ENCODE data around the gene SLC25A12.

SLC25A12 gene

GRCh38 chr2:171889333-171889732, 4.7 kb downstream of the SLC25A12 start:
- H3K79me2 ChIP-seq (ENCODE audit: low read length) = peaks cover 17% of the 10 kb centered on the region
- no peak overlapping the region for H3K4me2 ChIP-seq (ENCODE audit: low read length)
- no peaks in the 10 kb centered on the region for H3K9me3 ChIP-seq (ENCODE audit: insufficient read depth, low read length)
- no peak overlapping the region for H2AFZ ChIP-seq (ENCODE audit: low read depth, low read length)
- H4K20me1 ChIP-seq (ENCODE audit: insufficient read depth, low read length) = no peaks in the 10 kb centered on the region
- H3K4me1 ChIP-seq (ENCODE audit: low read length) = peaks cover 7% of the 10 kb centered on the region
- no peak overlapping the region for H3K9ac ChIP-seq (ENCODE audit: low read length)
- no peak overlapping the region for H3K4me3 ChIP-seq (ENCODE audit: low read length)
- peaks cover 22% of the 10 kb centered on the region for H3K36me3 ChIP-seq (replicated peaks; ENCODE audit: low read depth, low read length)
- no peaks in the 10 kb centered on the region for H3K27me3 ChIP-seq (ENCODE audit: low read depth, low read length)
- TF ChIP-seq CTCF (IDR thresholded peaks at IDR 0.05; ENCODE audit: low read depth, low read length) = no peak
- TF ChIP-seq EZH2phosphoT487 (IDR thresholded peaks at IDR 0.05; ENCODE audit: low read depth) = no peak
- no peak overlapping the region for H3K27ac ChIP-seq (ENCODE audit: low read length)

GRCh38 chr2:171883275-171883893, 10.7 kb downstream of the SLC25A12 start:
- peaks cover 8% of the 10 kb centered on the region for H3K36me3 ChIP-seq (replicated peaks; ENCODE audit: low read depth, low read length)
- H3K9ac ChIP-seq (ENCODE audit: low read length) = no peak overlapping the region
- H3K27ac ChIP-seq (ENCODE audit: low read length) = no peak overlapping the region
- no peaks in the 10 kb centered on the region for H3K4me1 ChIP-seq (ENCODE audit: low read length)
- H3K9me3 ChIP-seq (ENCODE audit: insufficient read depth, low read length) = no peaks in the 10 kb centered on the region
- no peak overlapping the region for H3K4me2 ChIP-seq (ENCODE audit: low read length)
- no peaks in the 10 kb centered on the region for H3K27me3 ChIP-seq (ENCODE audit: low read depth, low read length)
- TF ChIP-seq CTCF (IDR thresholded peaks at IDR 0.05; ENCODE audit: low read depth, low read length) (no peak), EZH2phosphoT487 (IDR thresholded peaks at IDR 0.05; ENCODE audit: low read depth) (no peak)
- H3K4me3 ChIP-seq (ENCODE audit: low read length) = no peak overlapping the region
- peaks cover 20% of the 10 kb centered on the region for H3K79me2 ChIP-seq (ENCODE audit: low read length)
- H2AFZ ChIP-seq (ENCODE audit: low read depth, low read length) = no peak overlapping the region
- peaks cover 16% of the 10 kb centered on the region; the same call in 1 of the 2 replicates for H4K20me1 ChIP-seq (ENCODE audit: insufficient read depth, low read length)

DNA sequence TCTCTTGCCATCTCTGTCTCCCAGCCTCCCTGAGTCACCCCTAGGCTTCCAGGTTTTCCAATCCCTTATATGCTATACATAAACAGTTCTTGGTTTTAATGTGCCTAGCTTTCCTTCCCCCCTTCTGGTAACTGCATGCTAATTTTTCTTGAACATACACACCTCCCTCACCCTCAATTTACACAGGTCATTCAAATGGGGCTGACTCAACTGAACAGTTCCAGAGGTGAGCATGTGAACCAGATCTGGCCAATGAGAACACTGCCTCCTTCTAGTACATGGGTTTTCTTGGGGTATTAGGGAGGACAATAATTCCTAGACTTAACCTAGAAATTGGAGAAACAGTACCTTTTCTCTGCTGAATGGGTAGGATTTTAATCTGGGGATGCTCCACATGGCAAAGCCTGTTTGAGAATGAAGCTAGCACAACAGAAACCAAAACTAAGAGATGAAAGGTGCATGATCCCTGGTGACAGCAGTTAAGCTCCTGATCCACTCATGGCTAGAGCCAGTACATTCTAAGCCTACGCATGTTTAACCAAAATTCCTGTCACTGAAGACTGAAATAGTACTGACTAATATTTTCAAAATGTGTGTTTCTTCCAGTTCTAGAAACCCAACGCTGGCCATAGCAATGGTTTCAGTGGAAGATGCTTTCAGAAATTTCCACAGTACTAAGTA, 11.8 kb downstream of the SLC25A12 start:
- TF ChIP-seq CTCF (IDR thresholded peaks at IDR 0.05; ENCODE audit: low read depth, low read length) = no peak
- no peak for TF ChIP-seq EZH2phosphoT487 (IDR thresholded peaks at IDR 0.05; ENCODE audit: low read depth)
- no peak overlapping the region for H2AFZ ChIP-seq (ENCODE audit: low read depth, low read length)
- H3K27ac ChIP-seq (ENCODE audit: low read length) = no peak overlapping the region
- no peaks in the 10 kb centered on the region for H3K9me3 ChIP-seq (ENCODE audit: insufficient read depth, low read length)
- no peaks in the 10 kb centered on the region for H3K4me1 ChIP-seq (ENCODE audit: low read length)
- peaks cover 8% of the 10 kb centered on the region for H3K36me3 ChIP-seq (replicated peaks; ENCODE audit: low read depth, low read length)
- peaks cover 16% of the 10 kb centered on the region; the same call in 1 of the 2 replicates for H4K20me1 ChIP-seq (ENCODE audit: insufficient read depth, low read length)
- H3K4me2 ChIP-seq (ENCODE audit: low read length) = no peak overlapping the region
- no peak overlapping the region for H3K9ac ChIP-seq (ENCODE audit: low read length)
- H3K4me3 ChIP-seq (ENCODE audit: low read length) = no peak overlapping the region
- peaks cover 26% of the 10 kb centered on the region for H3K79me2 ChIP-seq (ENCODE audit: low read length)
- no peaks in the 10 kb centered on the region for H3K27me3 ChIP-seq (ENCODE audit: low read depth, low read length)

DNA sequence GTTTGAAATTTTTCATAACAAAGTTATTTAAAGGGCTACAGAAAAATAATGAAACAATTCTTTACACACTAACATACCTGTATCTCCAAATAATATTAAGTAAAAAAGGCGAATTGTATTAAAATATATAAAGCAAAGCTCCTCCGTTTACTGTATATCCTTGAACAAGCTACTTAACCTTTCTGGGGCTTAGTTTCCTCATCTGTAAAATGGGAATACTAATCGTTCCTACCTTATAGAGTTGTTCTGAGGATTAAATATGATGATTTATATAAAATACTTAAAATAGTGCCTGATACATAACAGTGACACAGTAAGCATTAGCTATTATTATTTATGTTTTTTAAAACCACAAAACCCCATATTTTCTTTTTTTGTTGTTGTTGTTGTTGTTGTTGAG, 13.3 kb downstream of the SLC25A12 start:
- H3K4me3 ChIP-seq (ENCODE audit: low read length) = no peak overlapping the region
- H4K20me1 ChIP-seq (ENCODE audit: insufficient read depth, low read length) = peaks cover 16% of the 10 kb centered on the region; the same call in 1 of the 2 replicates
- H2AFZ ChIP-seq (ENCODE audit: low read depth, low read length) = no peak overlapping the region
- no peak overlapping the region for H3K4me2 ChIP-seq (ENCODE audit: low read length)
- H3K9ac ChIP-seq (ENCODE audit: low read length) = no peak overlapping the region
- H3K79me2 ChIP-seq (ENCODE audit: low read length) = peaks cover 29% of the 10 kb centered on the region
- no peak for TF ChIP-seq CTCF (IDR thresholded peaks at IDR 0.05; ENCODE audit: low read depth, low read length)
- TF ChIP-seq EZH2phosphoT487 (IDR thresholded peaks at IDR 0.05; ENCODE audit: low read depth) = no peak
- H3K9me3 ChIP-seq (ENCODE audit: insufficient read depth, low read length) = no peaks in the 10 kb centered on the region
- H3K36me3 ChIP-seq (replicated peaks; ENCODE audit: low read depth, low read length) = peaks cover 7% of the 10 kb centered on the region
- no peak overlapping the region for H3K27ac ChIP-seq (ENCODE audit: low read length)
- no peaks in the 10 kb centered on the region for H3K4me1 ChIP-seq (ENCODE audit: low read length)
- no peaks in the 10 kb centered on the region for H3K27me3 ChIP-seq (ENCODE audit: low read depth, low read length)

Data from OCI-LY3 (cell line).